Chondrocyte (in vitro differentiated cells): Measurements from ENCODE around the gene ANKK1. TPM values are rescaled to one million over a fixed set of nuclear protein-coding genes. Genes with fewer than 3 reads are reported as not detected.

Source experiments
- DNase-seq: peaks from one replicate; pipeline ENCODE4 v3.0.0; 2021; ENCODE audit warnings: mixed read lengths, low spot score
- H3K27ac Mint-ChIP-seq: one replicate; pipeline ENCODE4 v1.8.0; 2021; ENCODE audit warnings: mild to moderate bottlenecking, moderate library complexity, mixed read lengths; ENCODE audit not compliant: unreplicated experiment
- H3K27me3 Mint-ChIP-seq: 2 replicates; pipeline ENCODE4 v1.8.0; 2021; ENCODE audit warnings: low read depth, mixed read lengths
- H3K36me3 Mint-ChIP-seq: 2 replicates; pipeline ENCODE4 v1.8.0; 2021; ENCODE audit warnings: low read depth, mixed read lengths
- H3K4me1 Mint-ChIP-seq: 2 replicates; pipeline ENCODE4 v1.8.0; 2021; ENCODE audit warnings: low read depth, mild to moderate bottlenecking, mixed read lengths
- H3K4me3 Mint-ChIP-seq: one replicate; pipeline ENCODE4 v1.8.0; 2021; ENCODE audit warnings: mild to moderate bottlenecking, moderate library complexity, mixed read lengths; ENCODE audit not compliant: unreplicated experiment
- H3K9me3 Mint-ChIP-seq: 2 replicates; pipeline ENCODE4 v1.8.0; 2021; ENCODE audit warnings: low read depth, mixed read lengths
- total RNA-seq: library from RNA; stranded (reverse); gene quantifications from 3 replicates; pipeline ENCODE4 v1.2.1, GENCODE V29; 2021
- TF ChIP-seq, protein P1 (sequence below): fragments of 200-600 bp; sonication (generic); IDR thresholded peaks from 2 replicates; pipeline ENCODE4 v1.5.0; 2021; ENCODE audit warnings: antibody characterized with exemption, mild to moderate bottlenecking, moderate library complexity

The ANKK1 gene
- total RNA-seq, 1 donor from 2014 or later, result not detected

GRCh38 chr11:113420808-113421207 is 33.2 kb downstream of the ANKK1 start:
- H3K4me3 Mint-ChIP-seq, result no peak overlapping the region
- no peaks in the 10 kb centered on the region for H3K4me1 Mint-ChIP-seq
- H3K27me3 Mint-ChIP-seq, result peaks cover 29% of the 10 kb centered on the region
- no peaks in the 10 kb centered on the region for H3K9me3 Mint-ChIP-seq
- no peak overlapping the region for H3K27ac Mint-ChIP-seq
- H3K36me3 Mint-ChIP-seq, result no peaks in the 10 kb centered on the region
- TF ChIP-seq, protein P1, sequence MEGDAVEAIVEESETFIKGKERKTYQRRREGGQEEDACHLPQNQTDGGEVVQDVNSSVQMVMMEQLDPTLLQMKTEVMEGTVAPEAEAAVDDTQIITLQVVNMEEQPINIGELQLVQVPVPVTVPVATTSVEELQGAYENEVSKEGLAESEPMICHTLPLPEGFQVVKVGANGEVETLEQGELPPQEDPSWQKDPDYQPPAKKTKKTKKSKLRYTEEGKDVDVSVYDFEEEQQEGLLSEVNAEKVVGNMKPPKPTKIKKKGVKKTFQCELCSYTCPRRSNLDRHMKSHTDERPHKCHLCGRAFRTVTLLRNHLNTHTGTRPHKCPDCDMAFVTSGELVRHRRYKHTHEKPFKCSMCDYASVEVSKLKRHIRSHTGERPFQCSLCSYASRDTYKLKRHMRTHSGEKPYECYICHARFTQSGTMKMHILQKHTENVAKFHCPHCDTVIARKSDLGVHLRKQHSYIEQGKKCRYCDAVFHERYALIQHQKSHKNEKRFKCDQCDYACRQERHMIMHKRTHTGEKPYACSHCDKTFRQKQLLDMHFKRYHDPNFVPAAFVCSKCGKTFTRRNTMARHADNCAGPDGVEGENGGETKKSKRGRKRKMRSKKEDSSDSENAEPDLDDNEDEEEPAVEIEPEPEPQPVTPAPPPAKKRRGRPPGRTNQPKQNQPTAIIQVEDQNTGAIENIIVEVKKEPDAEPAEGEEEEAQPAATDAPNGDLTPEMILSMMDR, result no peak
- no peak for DNase-seq

DNA sequence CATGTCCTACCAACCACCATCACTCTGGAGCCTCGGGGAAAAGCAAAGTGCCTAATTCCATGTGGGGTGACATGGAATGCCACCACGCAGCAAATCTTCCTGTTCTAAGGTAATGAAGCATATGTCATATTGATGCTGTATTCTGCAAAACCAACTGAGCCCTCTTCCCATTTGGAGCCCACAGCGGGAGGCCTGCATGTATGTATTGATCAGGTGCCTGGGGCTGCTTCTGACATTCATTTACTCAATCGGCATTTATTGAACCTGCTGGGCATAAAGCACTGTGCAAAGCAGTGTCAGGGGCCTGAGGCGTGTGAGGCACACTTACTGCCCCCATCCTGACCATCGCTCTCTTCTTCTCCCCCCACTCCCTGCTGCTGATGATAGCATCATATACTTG is 39.1 kb downstream of the ANKK1 start:
- TF ChIP-seq, protein P1, result no peak
- H3K9me3 Mint-ChIP-seq, result no peaks in the 10 kb centered on the region
- H3K27ac Mint-ChIP-seq, result no peak overlapping the region
- no peaks in the 10 kb centered on the region for H3K36me3 Mint-ChIP-seq
- H3K4me1 Mint-ChIP-seq, result no peaks in the 10 kb centered on the region
- no peak overlapping the region for H3K4me3 Mint-ChIP-seq
- DNase-seq, result no peak
- H3K27me3 Mint-ChIP-seq, result peaks cover 10% of the 10 kb centered on the region

DNA sequence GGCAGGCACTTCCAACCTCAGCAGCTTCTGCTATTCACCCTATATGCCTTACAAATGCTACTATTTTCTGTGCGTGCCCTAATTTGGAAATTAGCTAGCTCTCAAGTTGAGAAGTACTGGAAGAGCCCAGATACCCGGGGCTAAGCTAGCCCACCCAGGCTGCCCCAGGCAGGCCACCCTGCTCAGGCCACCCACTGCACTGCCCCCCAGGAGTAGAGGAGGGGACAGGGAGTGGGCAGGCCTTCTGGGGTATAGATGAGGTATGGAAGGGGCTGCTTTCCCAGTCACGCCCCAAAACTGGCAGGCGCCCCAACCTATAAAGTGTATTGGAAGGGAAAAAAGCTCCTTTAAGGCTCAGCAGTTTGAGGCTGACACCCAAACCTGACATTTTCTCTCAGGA is 44.2 kb downstream of the ANKK1 start:
- H3K27ac Mint-ChIP-seq, result no peak overlapping the region
- H3K4me1 Mint-ChIP-seq, result no peaks in the 10 kb centered on the region
- H3K27me3 Mint-ChIP-seq, result peaks cover 18% of the 10 kb centered on the region
- TF ChIP-seq, protein P1, result no peak
- DNase-seq, result no peak
- no peaks in the 10 kb centered on the region for H3K9me3 Mint-ChIP-seq
- H3K36me3 Mint-ChIP-seq, result no peaks in the 10 kb centered on the region
- H3K4me3 Mint-ChIP-seq, result no peak overlapping the region

DNA sequence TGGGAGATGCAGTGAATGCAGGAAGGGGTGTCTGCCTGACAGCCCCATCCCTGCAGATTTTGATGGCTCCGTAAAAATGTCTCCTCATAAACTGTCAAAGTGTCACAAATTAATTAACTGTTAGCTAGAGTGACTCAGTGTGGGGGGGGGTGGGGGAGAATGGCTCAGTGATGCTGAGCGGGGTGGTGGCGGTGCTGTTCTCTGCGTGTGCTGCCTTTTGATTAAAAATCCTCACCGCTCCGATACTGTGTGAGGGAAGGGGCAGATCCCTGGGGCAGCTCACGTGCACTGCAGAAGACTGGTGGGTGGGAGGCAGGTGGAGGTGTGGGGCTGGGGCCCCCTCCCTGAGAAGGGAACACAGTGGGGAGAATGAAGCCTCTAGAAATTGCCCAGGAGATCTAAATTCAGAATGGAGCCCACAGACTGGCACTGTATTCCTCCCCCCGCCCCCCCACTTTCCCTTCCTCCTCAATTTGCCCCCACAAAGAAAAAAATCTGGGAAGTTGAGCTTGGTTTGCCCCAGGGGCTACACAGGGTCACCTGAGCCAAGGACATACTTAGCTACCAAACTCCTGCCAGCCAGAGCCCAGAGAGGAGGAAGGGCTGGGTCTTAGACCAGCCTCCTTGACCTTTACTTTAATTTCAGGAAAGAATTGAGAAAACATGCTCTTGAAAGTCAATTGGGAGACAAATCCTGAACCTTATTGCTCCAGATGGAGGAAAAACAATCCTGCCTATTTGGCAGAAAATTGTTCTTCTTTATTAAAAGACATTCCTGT is 47.8 kb downstream of the ANKK1 start:
- TF ChIP-seq, protein P1, result no peak
- Mint-ChIP-seq H3K4me3 (no peak overlapping the region), H3K9me3 (no peaks in the 10 kb centered on the region), H3K27ac (no peak overlapping the region), H3K27me3 (peaks cover 28% of the 10 kb centered on the region), H3K36me3 (no peaks in the 10 kb centered on the region), H3K4me1 (no peaks in the 10 kb centered on the region)
- DNase-seq, result no peak

DNA sequence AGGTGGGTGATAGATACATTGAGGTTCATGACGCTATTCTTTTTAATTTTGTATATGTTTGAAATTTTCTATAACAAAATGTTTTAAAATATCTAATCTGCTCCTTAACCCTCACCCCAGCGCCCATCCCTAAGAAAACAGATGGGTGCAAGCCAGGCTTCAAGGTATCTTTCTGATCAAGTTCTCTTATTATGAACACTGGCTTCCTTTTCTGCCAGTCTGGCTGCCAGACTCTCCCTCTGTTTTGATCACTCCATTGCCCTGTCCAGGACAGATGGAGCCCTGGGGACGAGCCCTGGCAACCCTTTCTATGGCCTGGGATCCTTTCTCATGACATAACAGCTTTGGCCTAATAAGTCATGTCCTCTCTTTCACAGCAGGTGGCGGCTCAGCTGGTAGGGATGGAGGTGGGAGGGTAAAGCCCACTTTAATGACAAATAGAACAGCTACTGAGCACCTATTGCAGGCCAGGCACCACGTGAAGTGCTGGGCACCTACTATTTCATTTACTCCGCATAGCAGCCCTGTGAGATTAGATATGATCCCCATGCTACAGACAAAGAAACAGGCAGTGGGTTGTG is 49.2 kb downstream of the ANKK1 start:
- no peak overlapping the region for H3K27ac Mint-ChIP-seq
- H3K27me3 Mint-ChIP-seq, result peaks cover 31% of the 10 kb centered on the region

More for the DNA sequence above, 49.2 kb downstream of the ANKK1 start:
- Mint-ChIP-seq H3K4me3 (no peak overlapping the region), H3K36me3 (no peaks in the 10 kb centered on the region), H3K9me3 (no peaks in the 10 kb centered on the region), H3K4me1 (no peaks in the 10 kb centered on the region)
- TF ChIP-seq, protein P1, result no peak
- DNase-seq, result no peak
